SK-MEL-5 (cell line): ENCODE data around the gene IRF2BPL. TPM values are rescaled to one million over a fixed set of nuclear protein-coding genes. Genes with fewer than 3 reads are reported as not detected.

Experiments used
- DNase-seq: peaks from one replicate; pipeline ENCODE4 v3.0.0-alpha.2; 2016; ENCODE audit warnings: low read depth, low spot score
- in situ Hi-C: cut with HindIII; loops from 2 replicates; pipeline ENCODE4 v1.10.0; 2016; ENCODE audit warnings: low sequenced_read_pairs, high pct_unique_total_duplicates, low pct_unique_long_range_greater_than_20kb
- total RNA-seq: library from RNA; depleted of rRNA; stranded (reverse); fragments of >200 nt; shearing (Covaris generic); gene quantifications from 2 replicates; pipeline ENCODE4 v1.2.3, GENCODE V29; 2014

Gene IRF2BPL
- total RNA-seq, 1 experiment from 2014 or later = 27.2 TPM

- in situ Hi-C loops = no loop called here
- DNase-seq = no peak
These were observed 30.3 kb upstream of the IRF2BPL start for GRCh38 chr14:77058785-77059184.

GRCh38 chr14:77058117-77058516 lies 29.6 kb upstream of the IRF2BPL start:
- in situ Hi-C loops = no loop called here
- no peak for DNase-seq

- DNase-seq = no peak
- in situ Hi-C loops = no loop called here
These were observed 27.5 kb upstream of the IRF2BPL start for GRCh38 chr14:77055981-77056380.

- peak; percentile 43 for DNase-seq
- in situ Hi-C loops = no loop called here
These were observed 26.8 kb upstream of the IRF2BPL start for GRCh38 chr14:77055306-77055705.

- peak; percentile 76 for DNase-seq
- in situ Hi-C loops = no loop called here
These were observed 24.7 kb upstream of the IRF2BPL start for GRCh38 chr14:77053046-77053841.

GRCh38 chr14:77052281-77053044 lies 24.0 kb upstream of the IRF2BPL start:
- in situ Hi-C loops = no loop called here
- DNase-seq = no peak

GRCh38 chr14:77051116-77051515 lies 22.6 kb upstream of the IRF2BPL start:
- DNase-seq = no peak
- in situ Hi-C loops = no loop called here

GRCh38 chr14:77046721-77047120 lies 18.2 kb upstream of the IRF2BPL start:
- DNase-seq = no peak
- in situ Hi-C loops = no loop called here

GRCh38 chr14:77045238-77046162 lies 17.0 kb upstream of the IRF2BPL start:
- no peak for DNase-seq
- in situ Hi-C loops = no loop called here

GRCh38 chr14:77044783-77045237 lies 16.3 kb upstream of the IRF2BPL start:
- in situ Hi-C loops = no loop called here
- no peak for DNase-seq

GRCh38 chr14:77043984-77044485 lies 15.5 kb upstream of the IRF2BPL start:
- in situ Hi-C loops = no loop called here
- DNase-seq = no peak

- in situ Hi-C loops = no loop called here
- DNase-seq = peak; percentile 94
These were observed 14.9 kb upstream of the IRF2BPL start for GRCh38 chr14:77043177-77043983.

- DNase-seq = no peak
- in situ Hi-C loops = no loop called here
These were observed 13.5 kb upstream of the IRF2BPL start for GRCh38 chr14:77041881-77042545.

- in situ Hi-C loops = no loop called here
- DNase-seq = no peak
These were observed 12.5 kb upstream of the IRF2BPL start for GRCh38 chr14:77040741-77041653.

GRCh38 chr14:77040059-77040740 lies 11.7 kb upstream of the IRF2BPL start:
- in situ Hi-C loops = no loop called here

More at GRCh38 chr14:77040059-77040740, 11.7 kb upstream of the IRF2BPL start:
- DNase-seq = peak; percentile 100
